AG10803 (cell line): ENCODE measurements around the gene PDK1.

Experiments
- DNase-seq: peaks from one replicate; pipeline ENCODE4 v3.0.0; 2010; ENCODE audit warnings: low read depth
- H3K4me3 ChIP-seq: 2 replicates; pipeline ENCODE4 v1.5.1; 2011; ENCODE audit warnings: mild to moderate bottlenecking, low read length, control low read depth
- CTCF ChIP-seq: conservative IDR thresholded peaks from 2 replicates; pipeline ENCODE4 v1.5.1; 2011; ENCODE audit warnings: mild to moderate bottlenecking, low read length, control low read depth, inconsistent platforms

PDK1 gene

GRCh38 chr2:172624996-172625395 is 69.1 kb downstream of the PDK1 start:
- TF ChIP-seq CTCF, result no peak
- no peak overlapping the region for H3K4me3 ChIP-seq
- no peak for DNase-seq

GRCh38 chr2:172627181-172627580 is 71.3 kb downstream of the PDK1 start:
- no peak for TF ChIP-seq CTCF
- H3K4me3 ChIP-seq, result no peak overlapping the region
- DNase-seq, result no peak

GRCh38 chr2:172628085-172628484 is 72.2 kb downstream of the PDK1 start:
- TF ChIP-seq CTCF, result no peak
- DNase-seq, result no peak
- H3K4me3 ChIP-seq, result no peak overlapping the region

- no peak for TF ChIP-seq CTCF
- no peak for DNase-seq
- no peak overlapping the region for H3K4me3 ChIP-seq
Observed at GRCh38 chr2:172629586-172629985, 73.7 kb downstream of the PDK1 start.

GRCh38 chr2:172630181-172630580 is 74.3 kb downstream of the PDK1 start:
- DNase-seq, result no peak
- TF ChIP-seq CTCF, result no peak
- no peak overlapping the region for H3K4me3 ChIP-seq

- DNase-seq, result no peak
- no peak for TF ChIP-seq CTCF
Observed at GRCh38 chr2:172634477-172634876, 78.6 kb downstream of the PDK1 start.

GRCh38 chr2:172635548-172635947 is 79.7 kb downstream of the PDK1 start:
- no peak overlapping the region for H3K4me3 ChIP-seq
- TF ChIP-seq CTCF, result no peak
- DNase-seq, result no peak

More at GRCh38 chr2:172634477-172634876, 78.6 kb downstream of the PDK1 start:
- no peak overlapping the region for H3K4me3 ChIP-seq
